Endothelial cell (in vitro differentiated cells): Measurements from ENCODE around the gene SYTL2. TPM values are rescaled to one million over a fixed set of nuclear protein-coding genes. Genes with fewer than 3 reads are reported as not detected.

Experiments
- DNase-seq: peaks from one replicate; pipeline ENCODE4 v3.0.0; 2021; ENCODE audit warnings: low spot score
- H3K27ac Mint-ChIP-seq: one replicate; pipeline ENCODE4 v1.8.0; 2021; ENCODE audit warnings: mixed read lengths, inconsistent platforms; ENCODE audit not compliant: unreplicated experiment
- H3K27me3 Mint-ChIP-seq: one replicate; pipeline ENCODE4 v1.8.0; 2021; ENCODE audit warnings: mild to moderate bottlenecking, moderate library complexity, mixed read lengths, inconsistent platforms; ENCODE audit not compliant: unreplicated experiment
- H3K36me3 Mint-ChIP-seq: one replicate; pipeline ENCODE4 v1.8.0; 2021; ENCODE audit warnings: mild to moderate bottlenecking, low read depth, mixed read lengths, inconsistent platforms; ENCODE audit not compliant: unreplicated experiment
- H3K4me1 Mint-ChIP-seq: one replicate; pipeline ENCODE4 v1.8.0; 2021; ENCODE audit warnings: mild to moderate bottlenecking, mixed read lengths, inconsistent platforms; ENCODE audit not compliant: unreplicated experiment
- H3K4me3 Mint-ChIP-seq: one replicate; pipeline ENCODE4 v1.8.0; 2021; ENCODE audit warnings: mild to moderate bottlenecking, mixed read lengths, inconsistent platforms; ENCODE audit not compliant: unreplicated experiment
- H3K9me3 Mint-ChIP-seq: one replicate; pipeline ENCODE4 v1.8.0; 2021; ENCODE audit warnings: mixed read lengths, inconsistent platforms; ENCODE audit not compliant: unreplicated experiment
- total RNA-seq: library from RNA; stranded (reverse); fragmentation: NEBNext Ultra II Directional; extraction: Animal tissue kit (Norgen Biotek cat#: 25700); gene quantifications from one replicate; pipeline ENCODE4 v1.2.1, GENCODE V29; 2021; ENCODE audit not compliant: unreplicated experiment
- TF ChIP-seq, protein P1 (sequence below): fragments of 200-600 bp; sonication (generic); IDR thresholded peaks from one replicate; pipeline ENCODE4 v1.5.0; 2021; ENCODE audit warnings: antibody characterized with exemption; ENCODE audit not compliant: unreplicated experiment

Gene SYTL2
- total RNA-seq, 1 donor from 2014 or later = 4.0 TPM

DNA sequence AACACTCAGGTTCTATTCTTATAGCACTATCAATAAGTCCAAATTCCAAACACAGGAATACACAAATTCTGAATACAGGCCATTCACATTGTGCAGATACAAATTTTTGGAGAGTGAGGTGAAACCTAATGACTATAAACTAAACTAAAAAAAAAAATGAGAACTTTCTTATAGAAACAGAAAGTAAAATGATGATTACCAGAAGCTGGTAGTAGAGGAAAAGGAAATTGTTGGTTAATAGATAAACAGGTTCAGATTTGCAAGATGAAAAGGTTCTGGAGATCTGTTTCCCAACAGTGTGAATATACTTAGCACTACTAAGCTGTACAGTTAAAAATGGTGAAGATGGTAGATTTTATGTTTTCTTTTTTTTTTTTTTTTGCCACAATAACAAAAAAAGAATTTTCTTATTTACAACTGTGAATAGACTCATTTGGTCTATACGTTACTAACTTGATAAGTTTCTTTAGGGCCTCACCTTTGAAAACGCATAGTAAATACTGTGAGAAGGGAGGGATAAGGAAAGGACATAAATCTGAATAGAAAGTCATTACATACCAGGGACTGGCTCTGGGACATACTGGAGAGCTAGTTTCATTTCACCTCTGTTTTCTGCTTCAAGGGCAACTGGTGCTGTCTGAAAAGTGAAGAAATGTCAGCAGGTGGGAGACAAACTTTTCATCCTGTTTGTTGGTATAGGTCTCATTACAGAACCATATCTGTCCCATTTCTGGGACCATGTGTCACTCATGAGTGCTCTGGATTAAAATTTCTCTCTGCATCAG is 110.8 kb downstream of the SYTL2 start:
- Mint-ChIP-seq H3K9me3 (no peaks in the 10 kb centered on the region), H3K27me3 (no peaks in the 10 kb centered on the region), H3K27ac (no peak overlapping the region), H3K36me3 (no peaks in the 10 kb centered on the region), H3K4me1 (peaks cover 11% of the 10 kb centered on the region), H3K4me3 (no peak overlapping the region)
- DNase-seq = no peak
- TF ChIP-seq, protein P1, sequence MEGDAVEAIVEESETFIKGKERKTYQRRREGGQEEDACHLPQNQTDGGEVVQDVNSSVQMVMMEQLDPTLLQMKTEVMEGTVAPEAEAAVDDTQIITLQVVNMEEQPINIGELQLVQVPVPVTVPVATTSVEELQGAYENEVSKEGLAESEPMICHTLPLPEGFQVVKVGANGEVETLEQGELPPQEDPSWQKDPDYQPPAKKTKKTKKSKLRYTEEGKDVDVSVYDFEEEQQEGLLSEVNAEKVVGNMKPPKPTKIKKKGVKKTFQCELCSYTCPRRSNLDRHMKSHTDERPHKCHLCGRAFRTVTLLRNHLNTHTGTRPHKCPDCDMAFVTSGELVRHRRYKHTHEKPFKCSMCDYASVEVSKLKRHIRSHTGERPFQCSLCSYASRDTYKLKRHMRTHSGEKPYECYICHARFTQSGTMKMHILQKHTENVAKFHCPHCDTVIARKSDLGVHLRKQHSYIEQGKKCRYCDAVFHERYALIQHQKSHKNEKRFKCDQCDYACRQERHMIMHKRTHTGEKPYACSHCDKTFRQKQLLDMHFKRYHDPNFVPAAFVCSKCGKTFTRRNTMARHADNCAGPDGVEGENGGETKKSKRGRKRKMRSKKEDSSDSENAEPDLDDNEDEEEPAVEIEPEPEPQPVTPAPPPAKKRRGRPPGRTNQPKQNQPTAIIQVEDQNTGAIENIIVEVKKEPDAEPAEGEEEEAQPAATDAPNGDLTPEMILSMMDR = no peak

DNA sequence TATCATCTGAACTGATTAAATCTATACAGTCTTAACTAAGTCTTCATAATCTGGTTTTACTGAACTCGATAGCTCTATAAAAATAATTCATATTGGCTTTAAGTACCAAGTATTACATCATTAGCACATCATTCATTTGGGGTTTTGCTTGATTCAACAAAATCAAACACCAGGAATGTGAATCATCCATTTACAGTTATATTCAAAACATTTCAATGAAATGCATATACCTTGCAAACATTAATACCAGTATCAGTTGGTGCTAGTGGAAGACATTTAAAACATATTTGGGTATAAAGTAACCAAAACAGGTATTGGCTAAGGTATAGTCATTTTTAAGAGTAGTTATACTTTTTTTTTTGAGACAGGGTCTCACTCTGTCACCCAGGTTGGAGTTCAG is 112.7 kb downstream of the SYTL2 start:
- peaks cover 14% of the 10 kb centered on the region for H3K4me1 Mint-ChIP-seq
- no peaks in the 10 kb centered on the region for H3K36me3 Mint-ChIP-seq
- no peak overlapping the region for H3K4me3 Mint-ChIP-seq
- no peak overlapping the region for H3K27ac Mint-ChIP-seq
- TF ChIP-seq, protein P1 = no peak
- no peaks in the 10 kb centered on the region for H3K9me3 Mint-ChIP-seq
- DNase-seq = no peak
- H3K27me3 Mint-ChIP-seq = no peaks in the 10 kb centered on the region

DNA sequence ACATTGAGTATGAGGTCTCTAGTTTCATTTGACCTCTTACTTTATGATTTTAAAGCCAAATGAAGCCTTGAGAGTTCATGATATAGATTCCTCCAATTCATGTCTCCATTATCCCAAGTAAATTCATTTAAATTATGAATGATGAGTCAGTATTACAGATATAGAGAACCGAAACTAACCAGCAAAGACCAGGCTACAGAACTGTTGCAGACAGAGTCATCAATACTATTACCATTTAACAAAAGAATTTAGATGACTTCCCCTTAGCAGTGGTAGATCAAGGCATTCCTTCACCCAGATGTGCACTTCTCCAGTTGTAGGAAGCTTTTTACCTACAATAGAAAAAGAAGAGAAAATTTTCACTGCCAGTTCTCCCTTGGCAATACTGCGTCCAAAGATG is 113.2 kb downstream of the SYTL2 start:
- Mint-ChIP-seq H3K27me3 (no peaks in the 10 kb centered on the region), H3K36me3 (no peaks in the 10 kb centered on the region), H3K4me3 (no peak overlapping the region), H3K27ac (no peak overlapping the region), H3K9me3 (no peaks in the 10 kb centered on the region), H3K4me1 (peaks cover 14% of the 10 kb centered on the region)
- TF ChIP-seq, protein P1 = no peak
- no peak for DNase-seq

DNA sequence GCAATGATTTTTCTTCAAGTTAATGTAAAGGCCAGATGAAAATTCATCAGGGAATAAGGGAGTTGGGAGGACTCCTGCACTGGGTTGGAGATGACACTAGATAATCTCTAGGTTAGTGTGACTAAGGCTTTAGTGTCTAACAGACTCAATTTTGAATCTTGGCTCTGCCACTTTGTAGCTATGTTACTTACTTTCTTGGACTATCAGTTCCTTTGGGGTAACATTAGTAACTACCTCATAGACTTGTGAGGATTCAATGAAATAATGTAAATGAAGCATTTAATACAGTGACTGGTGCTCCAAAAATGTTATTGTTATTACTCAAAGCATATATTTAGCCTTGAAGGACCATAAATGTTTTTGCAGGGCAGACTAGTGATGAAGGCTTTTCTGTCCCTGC is 115.4 kb downstream of the SYTL2 start:
- H3K4me3 Mint-ChIP-seq = no peak overlapping the region
- no peak overlapping the region for H3K27ac Mint-ChIP-seq
- H3K4me1 Mint-ChIP-seq = peaks cover 21% of the 10 kb centered on the region
- no peak for DNase-seq
- H3K9me3 Mint-ChIP-seq = no peaks in the 10 kb centered on the region
- TF ChIP-seq, protein P1 = no peak
- H3K36me3 Mint-ChIP-seq = no peaks in the 10 kb centered on the region
- no peaks in the 10 kb centered on the region for H3K27me3 Mint-ChIP-seq

DNA sequence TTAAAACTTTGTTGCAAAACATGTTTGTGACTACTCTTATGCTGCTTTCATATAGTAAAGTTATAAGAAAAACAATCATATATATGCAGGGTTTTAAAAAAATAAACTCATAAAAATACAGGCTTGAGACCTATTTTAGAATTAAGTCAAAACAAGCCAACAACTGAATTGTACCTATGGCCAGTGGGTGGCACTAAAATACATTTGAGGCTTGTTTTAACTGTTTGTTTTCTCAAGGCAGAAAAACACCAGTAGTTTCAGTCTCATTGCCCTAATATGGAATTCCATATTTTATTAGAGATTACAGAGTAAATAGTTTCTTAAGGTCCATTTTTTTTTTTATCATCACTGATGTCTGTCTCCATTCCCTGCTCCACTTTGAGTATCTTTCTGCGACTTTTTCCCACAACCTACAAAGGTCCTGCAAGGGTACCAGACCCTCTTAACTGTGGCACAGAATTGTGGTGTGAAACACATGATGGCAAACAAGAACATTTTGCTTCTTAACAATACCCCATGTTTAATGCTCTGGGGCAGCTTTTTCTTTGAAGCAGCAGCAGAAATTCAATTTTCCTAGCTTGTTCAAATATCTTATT is 116.5 kb downstream of the SYTL2 start:
- Mint-ChIP-seq H3K36me3 (no peaks in the 10 kb centered on the region), H3K27me3 (no peaks in the 10 kb centered on the region), H3K4me3 (no peak overlapping the region), H3K4me1 (peaks cover 12% of the 10 kb centered on the region), H3K9me3 (no peaks in the 10 kb centered on the region), H3K27ac (no peak overlapping the region)
- TF ChIP-seq, protein P1 = no peak
- no peak for DNase-seq
